HCT116 (cell line): Measurements from ENCODE around the gene PITHD1. TPM values are rescaled to one million over a fixed set of nuclear protein-coding genes. Genes with fewer than 3 reads are reported as not detected.
A peak's percentile ranks its signal among the peaks of the same experiment; 100 is the strongest.

Experiments
- ATAC-seq: fragments of 200-7000 bp; cut with Tn5 transposase; 2 replicates; pipeline ENCODE4 v1.9.1; 2020; ENCODE audit warnings: mild to moderate bottlenecking, moderate library complexity
- BruUV-seq: library from RNA; stranded (reverse); fragments of 400-500 nt; replicated peaks from 2 replicates; lab custom pipeline; 2021; lab: Mats Ljungman, UMichigan
- CTCF ChIA-PET: fragments of 300-600 bp; sonication (Branson Sonifier 250); formaldehyde crosslinking; loops from one replicate; lab custom pipeline; 2021; ENCODE audit warnings: antibody characterized with exemption; lab: Charles Lee
- POLR2A ChIA-PET: fragments of 300-600, 350-600 bp; sonication (Branson Sonifier 250); formaldehyde crosslinking; loops from one replicate; lab custom pipeline; 2021; ENCODE audit warnings: antibody characterized with exemption; lab: Charles Lee
- RAD21 ChIA-PET, 2 experiments: fragments of 300-600 bp; sonication (Branson Sonifier 250); formaldehyde crosslinking; loops; one replicate each; lab custom pipeline; 2023; ENCODE audit warnings: low total read pairs in 2 of 2; ENCODE audit not compliant: uncharacterized antibody in 2 of 2, unreplicated experiment in 2 of 2, low non-redundant PET in 1 of 2; lab: Charles Lee
- DNase-seq: peaks from one replicate; pipeline ENCODE4 v3.0.0-alpha.2; 2010; ENCODE audit warnings: low read depth, low spot score
- H2AFZ ChIP-seq: fragments of 200-600 bp; shearing (Covaris generic), sonication (generic); 2 replicates; pipeline ENCODE4 v1.6.1; 2017; ENCODE audit warnings: low read depth, mixed run types, mixed read lengths, antibody characterized with exemption, low read length; ENCODE audit not compliant: poor library complexity, severe bottlenecking
- H3K27ac ChIP-seq: 2 replicates; pipeline ENCODE4 v1.5.1; 2012; ENCODE audit warnings: low read depth, low read length
- H3K27me3 ChIP-seq: fragments of 200-600 bp; sonication (generic); 2 replicates; pipeline ENCODE4 v1.6.1; 2016; ENCODE audit warnings: mixed run types, low read length, mixed read lengths; ENCODE audit not compliant: insufficient read depth
- H3K36me3 ChIP-seq, 2 experiments: fragments of 200-500 bp in 1 of 2; fragments of 200-600 bp in 1 of 2; sonication (Bioruptor generic) in 1 of 2; sonication (generic) in 1 of 2; 2 replicates each; pipeline versions ENCODE4 v1.5.1 to v1.6.1; 2014 to 2016; ENCODE audit warnings: low read length in 2 of 2, inconsistent platforms in 1 of 2, mixed read lengths in 1 of 2, mixed run types in 1 of 2; ENCODE audit not compliant: insufficient read depth in 2 of 2, control insufficient read depth in 1 of 2
- H3K4me1 ChIP-seq, 2 experiments: fragments of 200-600 bp in 1 of 2; sonication (generic) in 1 of 2; 2 replicates each; pipeline versions ENCODE4 v1.5.1 to v1.6.1; 2012 to 2017; ENCODE audit warnings: low read length in 2 of 2, inconsistent platforms in 1 of 2, mild to moderate bottlenecking in 1 of 2, mixed read lengths in 1 of 2, mixed run types in 1 of 2, moderate library complexity in 1 of 2; ENCODE audit not compliant: insufficient read depth in 2 of 2, control insufficient read depth in 1 of 2
- H3K4me2 ChIP-seq: fragments of 200-600 bp; sonication (generic); 2 replicates; pipeline ENCODE4 v1.6.1; 2017; ENCODE audit warnings: mixed run types, low read length, mixed read lengths
- H3K4me3 ChIP-seq, 2 experiments: fragments of 200-600 bp in 1 of 2; sonication (generic) in 1 of 2; replicated peaks in 1 of 2; 2 replicates each; pipeline ENCODE4 v1.5.1; 2011 to 2016; ENCODE audit warnings: low read length in 2 of 2, control low read depth in 1 of 2, low read depth in 1 of 2, mild to moderate bottlenecking in 1 of 2, mixed read lengths in 1 of 2, mixed run types in 1 of 2
- H3K79me2 ChIP-seq: fragments of 200-600 bp; sonication (generic); 2 replicates; pipeline ENCODE4 v1.6.1; 2017; ENCODE audit warnings: mild to moderate bottlenecking, mixed run types, low read length, moderate library complexity, mixed read lengths; ENCODE audit not compliant: insufficient read depth
- H3K9ac ChIP-seq: fragments of 200-600 bp; sonication (generic); 2 replicates; pipeline ENCODE4 v1.6.1; 2016; ENCODE audit warnings: low read length, mixed read lengths
- H3K9me2 ChIP-seq: fragments of 200-600 bp; sonication (generic), shearing (Covaris generic); 2 replicates; pipeline ENCODE4 v1.6.1; 2017; ENCODE audit warnings: mixed run types, mild to moderate bottlenecking, moderate library complexity; ENCODE audit not compliant: insufficient read depth
- H3K9me3 ChIP-seq, 2 experiments: fragments of 200-500 bp in 1 of 2; fragments of 200-600 bp in 1 of 2; sonication (Bioruptor generic) in 1 of 2; sonication (generic) in 1 of 2; 2 replicates each; pipeline ENCODE4 v1.6.1; 2014 to 2017; ENCODE audit warnings: low read length in 2 of 2, mixed read lengths in 2 of 2, inconsistent platforms in 1 of 2, low read depth in 1 of 2, mild to moderate bottlenecking in 1 of 2, mixed run types in 1 of 2, moderate library complexity in 1 of 2; ENCODE audit not compliant: control insufficient read depth in 1 of 2, insufficient read depth in 1 of 2
- H4K20me1 ChIP-seq: fragments of 200-600 bp; sonication (generic), shearing (Covaris generic); 2 replicates; pipeline ENCODE4 v1.6.1; 2017; ENCODE audit warnings: mixed run types, mild to moderate bottlenecking, moderate library complexity; ENCODE audit not compliant: insufficient read depth
- ATF3 ChIP-seq: IDR thresholded peaks from 2 replicates; pipeline ENCODE4 v1.6.1; 2012
- ELF1 ChIP-seq: IDR thresholded peaks from 2 replicates; pipeline ENCODE4 v1.6.1; 2012; ENCODE audit warnings: low read depth, borderline replicate concordance
- EZH2 ChIP-seq: fragments of 200-600 bp; sonication (generic); IDR thresholded peaks from 2 replicates; pipeline ENCODE4 v1.6.1; 2017; ENCODE audit warnings: antibody characterized with exemption, mixed run types
- RAD21 ChIP-seq: IDR thresholded peaks from 2 replicates; pipeline ENCODE4 v1.6.1; 2012; ENCODE audit warnings: low read depth, mild to moderate bottlenecking
- REST ChIP-seq: IDR thresholded peaks from 2 replicates; pipeline ENCODE4 v1.6.1; 2012; ENCODE audit warnings: low read depth
- SRF ChIP-seq: IDR thresholded peaks from 2 replicates; pipeline ENCODE4 v1.6.1; 2012; ENCODE audit warnings: low read depth
- TCF7L2 ChIP-seq: IDR thresholded peaks from 2 replicates; pipeline ENCODE4 v1.7.0; 2011; ENCODE audit warnings: borderline replicate concordance, inconsistent platforms; ENCODE audit not compliant: insufficient read depth, insufficient read length; ENCODE audit errors: extremely low read depth
- intact Hi-C: fragments of 100-400 bp; cut with micrococcal nuclease; formaldehyde crosslinking; loops from 2 replicates; pipeline ENCODE4 v1.10.0; 2022
- total RNA-seq: library from RNA; stranded (reverse); gene quantifications from one replicate; pipeline ENCODE4 v1.2.1, GENCODE V29; 2021; ENCODE audit not compliant: unreplicated experiment
- TF ChIP-seq, protein P1 (sequence below), 3 experiments: fragments of 200-600 bp in 1 of 3; sonication (generic) in 1 of 3; IDR thresholded peaks in 2 of 3; conservative IDR thresholded peaks in 1 of 3; 2 replicates each; pipeline ENCODE4 v1.5.1; 2012 to 2017; ENCODE audit warnings: low read depth in 2 of 3, low read length in 2 of 3, antibody characterized with exemption in 1 of 3, borderline replicate concordance in 1 of 3, control low read depth in 1 of 3, mild to moderate bottlenecking in 1 of 3, mixed read lengths in 1 of 3, mixed run types in 1 of 3, moderate library complexity in 1 of 3; ENCODE audit not compliant: insufficient read depth in 1 of 3

Gene PITHD1
- total RNA-seq, 1 experiment from 2014 or later: 57.2 TPM

DNA sequence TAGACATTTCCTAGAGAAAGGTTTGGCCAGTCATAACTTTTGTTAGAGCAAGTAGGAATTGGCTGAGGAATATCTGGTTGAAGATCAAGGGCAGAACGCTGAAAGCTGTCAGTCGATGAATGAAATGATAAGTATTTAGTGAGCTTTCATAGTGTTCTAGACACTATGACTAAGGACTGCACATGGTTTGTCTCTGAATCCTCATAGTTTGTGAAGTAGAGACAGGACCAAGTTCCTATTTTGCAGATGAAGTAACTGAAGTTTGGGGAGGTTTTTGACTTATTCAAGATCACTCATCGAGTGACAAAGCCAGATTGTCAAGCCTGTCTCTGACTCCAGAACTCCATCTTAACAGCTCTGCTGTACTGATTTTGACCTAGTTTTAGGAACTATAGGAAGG lies 30.2 kb upstream of the PITHD1 start (continued):
- TF ChIP-seq, protein P1, sequence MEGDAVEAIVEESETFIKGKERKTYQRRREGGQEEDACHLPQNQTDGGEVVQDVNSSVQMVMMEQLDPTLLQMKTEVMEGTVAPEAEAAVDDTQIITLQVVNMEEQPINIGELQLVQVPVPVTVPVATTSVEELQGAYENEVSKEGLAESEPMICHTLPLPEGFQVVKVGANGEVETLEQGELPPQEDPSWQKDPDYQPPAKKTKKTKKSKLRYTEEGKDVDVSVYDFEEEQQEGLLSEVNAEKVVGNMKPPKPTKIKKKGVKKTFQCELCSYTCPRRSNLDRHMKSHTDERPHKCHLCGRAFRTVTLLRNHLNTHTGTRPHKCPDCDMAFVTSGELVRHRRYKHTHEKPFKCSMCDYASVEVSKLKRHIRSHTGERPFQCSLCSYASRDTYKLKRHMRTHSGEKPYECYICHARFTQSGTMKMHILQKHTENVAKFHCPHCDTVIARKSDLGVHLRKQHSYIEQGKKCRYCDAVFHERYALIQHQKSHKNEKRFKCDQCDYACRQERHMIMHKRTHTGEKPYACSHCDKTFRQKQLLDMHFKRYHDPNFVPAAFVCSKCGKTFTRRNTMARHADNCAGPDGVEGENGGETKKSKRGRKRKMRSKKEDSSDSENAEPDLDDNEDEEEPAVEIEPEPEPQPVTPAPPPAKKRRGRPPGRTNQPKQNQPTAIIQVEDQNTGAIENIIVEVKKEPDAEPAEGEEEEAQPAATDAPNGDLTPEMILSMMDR (IDR thresholded peaks at IDR 0.05 in 2 of 3, conservative IDR thresholded peaks at IDR 0.05 in 1 of 3; ENCODE audit: borderline replicate concordance in 1 of 3, insufficient read depth in 1 of 3, low read depth in 2 of 3, low read length in 2 of 3): no peak
- TF ChIP-seq EZH2 (no peak), ELF1 (no peak), RAD21 (no peak)

DNA sequence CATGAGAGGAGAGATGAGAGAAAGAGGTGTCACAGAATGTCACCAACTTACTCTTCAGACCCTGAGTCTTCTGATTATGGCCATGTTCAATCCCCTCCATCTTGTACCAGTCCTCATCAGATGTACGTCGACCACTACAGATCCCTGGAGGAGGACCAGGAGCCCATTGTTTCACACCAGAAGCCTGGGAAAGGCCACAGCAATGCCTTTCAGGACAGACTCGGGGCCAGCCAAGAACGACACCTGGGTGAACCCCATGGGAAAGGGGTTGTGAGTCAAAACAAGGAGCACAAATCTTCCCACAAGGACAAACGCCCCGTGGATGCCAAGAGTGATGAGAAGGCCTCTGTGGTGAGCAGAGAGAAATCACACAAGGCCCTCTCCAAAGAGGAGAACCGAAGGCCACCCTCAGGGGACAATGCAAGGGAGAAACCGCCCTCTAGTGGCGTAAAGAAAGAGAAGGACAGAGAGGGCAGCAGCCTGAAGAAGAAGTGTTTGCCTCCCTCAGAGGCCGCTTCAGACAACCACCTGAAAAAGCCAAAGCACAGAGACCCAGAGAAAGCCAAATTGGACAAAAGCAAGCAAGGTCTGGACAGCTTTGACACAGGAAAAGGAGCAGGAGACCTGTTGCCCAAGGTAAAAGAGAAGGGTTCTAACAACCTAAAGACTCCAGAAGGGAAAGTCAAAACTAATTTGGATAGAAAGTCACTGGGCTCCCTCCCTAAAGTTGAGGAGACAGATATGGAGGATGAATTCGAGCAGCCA lies 27.0 kb upstream of the PITHD1 start:
- Histone ChIP-seq H3K4me3 (no peak overlapping the region), H3K4me1 (peaks cover 0 to 10% of the 10 kb centered on the region in 2 experiments; a peak in 1 of 4 replicates), H3K79me2 (peaks cover 74% of the 10 kb centered on the region), H3K27ac (no peak overlapping the region), H3K36me3 (peaks cover 62 to 68% of the 10 kb centered on the region in 2 experiments; a peak in 3 of 4 replicates), H3K27me3 (no peaks in the 10 kb centered on the region), H3K4me2 (no peak overlapping the region), H4K20me1 (peaks cover 17% of the 10 kb centered on the region; the same call in 1 of the 2 replicates), H3K9me3 (no peaks in the 10 kb centered on the region), H3K9me2 (no peaks in the 10 kb centered on the region), H3K9ac (no peak overlapping the region), H2AFZ (no peak overlapping the region)
- CTCF ChIA-PET: no interaction called here
- intact Hi-C loops: loop anchor here (5.0 kb wide), 1 partner anchor 209 kb away; no protein-coding TSS in a partner anchor
- ATAC-seq (peak; percentile 93), DNase-seq (peak; percentile 21)
- RAD21 ChIA-PET: no interaction called here
- TF ChIP-seq REST (no peak), SRF (no peak), RAD21 (peak; percentile 75), ATF3 (no peak), TCF7L2 (no peak)
- TF ChIP-seq, protein P1 (IDR thresholded peaks at IDR 0.05 in 2 of 3, conservative IDR thresholded peaks at IDR 0.05 in 1 of 3; ENCODE audit: borderline replicate concordance in 1 of 3, insufficient read depth in 1 of 3, low read depth in 2 of 3, low read length in 2 of 3): peak; percentile 51 to 85 (median 81); a peak in 5 of 6 replicates
- TSS peak; percentile 14 for BruUV-seq
- POLR2A ChIA-PET: no interaction called here
